Osteoblast (primary cell): ENCODE measurements around the gene HPCAL4. TPM values are rescaled to one million over a fixed set of nuclear protein-coding genes. Genes with fewer than 3 reads are reported as not detected.

Experiments
- DNase-seq: peaks from one replicate; pipeline ENCODE4 v3.0.0; 2011; ENCODE audit warnings: low spot score, mixed read lengths; ENCODE audit not compliant: insufficient read length; ENCODE audit errors: missing footprints
- H2AFZ ChIP-seq: 2 replicates; pipeline ENCODE4 v1.6.0; 2011; ENCODE audit warnings: mild to moderate bottlenecking, low read length
- H3K27ac ChIP-seq: 2 replicates; pipeline ENCODE4 v1.5.1; 2011; ENCODE audit warnings: mild to moderate bottlenecking, low read depth, low read length, moderate library complexity
- H3K27me3 ChIP-seq: 2 replicates; pipeline ENCODE4 v1.6.0; 2012; ENCODE audit warnings: mild to moderate bottlenecking, control low read depth, inconsistent platforms, low read length, moderate library complexity; ENCODE audit not compliant: insufficient read depth
- H3K36me3 ChIP-seq: 2 replicates; pipeline ENCODE4 v1.5.1; 2011; ENCODE audit warnings: mild to moderate bottlenecking, low read length, control low read depth, moderate library complexity; ENCODE audit not compliant: insufficient read depth
- H3K4me1 ChIP-seq: 2 replicates; pipeline ENCODE4 v1.5.1; 2011; ENCODE audit warnings: mild to moderate bottlenecking, low read length, control low read depth, moderate library complexity; ENCODE audit not compliant: insufficient read depth
- H3K4me2 ChIP-seq: 2 replicates; pipeline ENCODE4 v1.6.0; 2011; ENCODE audit warnings: mild to moderate bottlenecking, low read length; ENCODE audit not compliant: insufficient read depth
- H3K4me3 ChIP-seq: fragments of 200-600 bp; sonication (generic); 3 replicates; pipeline ENCODE4 v1.5.1; 2012; ENCODE audit warnings: mild to moderate bottlenecking, low read length, inconsistent platforms; ENCODE audit not compliant: insufficient read depth
- H3K79me2 ChIP-seq: 2 replicates; pipeline ENCODE4 v1.6.0; 2012; ENCODE audit warnings: mild to moderate bottlenecking, low read length, control low read depth, inconsistent platforms; ENCODE audit not compliant: insufficient read depth
- H3K9me3 ChIP-seq: 2 replicates; pipeline ENCODE4 v1.5.1; 2011; ENCODE audit warnings: low read depth, low read length, control low read depth
- H4K20me1 ChIP-seq: 2 replicates; pipeline ENCODE4 v1.6.0; 2012; ENCODE audit warnings: mild to moderate bottlenecking, low read length, control low read depth; ENCODE audit not compliant: insufficient read depth
- CTCF ChIP-seq: IDR thresholded peaks from 2 replicates; pipeline ENCODE4 v1.5.1; 2011; ENCODE audit warnings: mild to moderate bottlenecking, low read depth, low read length, moderate library complexity; ENCODE audit errors: extremely low read depth
- total RNA-seq: library from RNA; depleted of rRNA; stranded (reverse); fragments of >200 nt; gene quantifications from 2 replicates; pipeline ENCODE4 v1.2.3, GENCODE V29; 2012

The HPCAL4 gene
- total RNA-seq, 1 donor, result not detected

GRCh38 chr1:39657402-39657801 is 33.8 kb downstream of the HPCAL4 start:
- peak overlapping the region; percentile 29 for H3K4me2 ChIP-seq
- no peaks in the 10 kb centered on the region for H3K79me2 ChIP-seq
- H3K4me1 ChIP-seq, result peaks cover 22% of the 10 kb centered on the region
- no peak overlapping the region for H2AFZ ChIP-seq
- TF ChIP-seq CTCF, result no peak
- no peaks in the 10 kb centered on the region for H4K20me1 ChIP-seq
- peak; percentile 92 for DNase-seq
- no peaks in the 10 kb centered on the region for H3K9me3 ChIP-seq
- H3K4me3 ChIP-seq, result no peak overlapping the region
- peaks cover 14% of the 10 kb centered on the region for H3K27me3 ChIP-seq
- H3K27ac ChIP-seq, result no peak overlapping the region
- H3K36me3 ChIP-seq, result no peaks in the 10 kb centered on the region

GRCh38 chr1:39656391-39656790 is 34.8 kb downstream of the HPCAL4 start:
- Histone ChIP-seq H3K27me3 (peaks cover 8% of the 10 kb centered on the region), H3K36me3 (no peaks in the 10 kb centered on the region), H3K27ac (no peak overlapping the region), H3K4me2 (no peak overlapping the region), H3K9me3 (no peaks in the 10 kb centered on the region), H4K20me1 (no peaks in the 10 kb centered on the region), H3K4me1 (peaks cover 27% of the 10 kb centered on the region), H3K4me3 (no peak overlapping the region), H2AFZ (no peak overlapping the region), H3K79me2 (no peaks in the 10 kb centered on the region)
- no peak for DNase-seq
- no peak for TF ChIP-seq CTCF

DNA sequence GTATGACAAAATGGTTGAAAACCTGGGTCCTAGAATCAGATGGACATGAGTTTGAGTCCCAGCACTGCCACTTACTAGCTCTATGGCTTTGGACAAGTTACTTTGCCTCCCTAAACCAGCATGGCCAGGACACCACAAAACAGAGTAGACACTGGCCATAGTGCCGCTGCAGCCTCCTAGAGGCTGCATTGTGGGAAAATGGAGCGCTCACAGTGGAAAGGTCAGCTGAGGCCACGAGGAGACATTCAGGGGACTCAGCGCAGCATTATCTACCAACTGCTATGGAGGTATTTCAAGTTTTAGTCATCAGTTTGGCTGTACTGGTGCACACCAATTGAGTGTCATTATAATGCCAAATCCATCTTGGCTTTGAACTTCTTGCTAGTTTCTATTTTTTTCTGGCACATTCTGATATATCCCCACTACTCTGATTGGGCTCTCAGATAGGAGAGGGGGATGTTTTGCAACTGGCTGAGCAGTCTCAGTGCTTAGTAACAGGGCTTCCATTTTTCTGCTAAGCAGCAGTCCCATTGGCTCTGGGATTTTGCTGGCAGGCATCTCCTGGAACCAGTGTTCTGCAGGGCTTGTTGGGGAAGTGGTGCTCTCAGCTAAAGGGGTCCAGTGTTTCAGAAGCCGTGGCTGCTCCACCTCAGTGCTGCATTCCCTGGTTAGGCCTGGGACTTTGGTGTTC is 35.5 kb downstream of the HPCAL4 start:
- no peak for TF ChIP-seq CTCF
- no peak for DNase-seq
- Histone ChIP-seq H3K4me2 (no peak overlapping the region), H3K9me3 (no peaks in the 10 kb centered on the region), H4K20me1 (no peaks in the 10 kb centered on the region), H3K4me1 (peaks cover 27% of the 10 kb centered on the region), H3K27me3 (peaks cover 8% of the 10 kb centered on the region), H2AFZ (no peak overlapping the region), H3K4me3 (no peak overlapping the region), H3K36me3 (no peaks in the 10 kb centered on the region), H3K79me2 (no peaks in the 10 kb centered on the region), H3K27ac (no peak overlapping the region)

GRCh38 chr1:39654291-39654690 is 36.9 kb downstream of the HPCAL4 start:
- no peaks in the 10 kb centered on the region for H4K20me1 ChIP-seq
- H3K9me3 ChIP-seq, result no peaks in the 10 kb centered on the region
- H2AFZ ChIP-seq, result no peak overlapping the region
- H3K79me2 ChIP-seq, result no peaks in the 10 kb centered on the region
- peaks cover 5% of the 10 kb centered on the region for H3K27me3 ChIP-seq
- no peak for TF ChIP-seq CTCF
- no peak for DNase-seq
- no peak overlapping the region for H3K4me3 ChIP-seq
- no peak overlapping the region for H3K27ac ChIP-seq
- no peak overlapping the region for H3K4me2 ChIP-seq
- peaks cover 27% of the 10 kb centered on the region for H3K4me1 ChIP-seq
- no peaks in the 10 kb centered on the region for H3K36me3 ChIP-seq
